Stimulated activated CD4-positive, alpha-beta T cell treated with anti-CD3 and anti-CD28 coated beads, Interleukin-15, amount 100 ng/mL, for 24 hours (primary cell): ENCODE results near the gene ABHD16A.

Experiments
- DNase-seq: peaks from one replicate; pipeline ENCODE4 v3.0.0-alpha.2; 2020

Gene ABHD16A

GRCh38 chr6:31702819-31703716 is at the start of gene ABHD16A:
Gene ABHD16A (minus strand): TSS chr6:31703324. CDS start chr6:31703281, 43 bp downstream.
- peak; percentile 99 for DNase-seq

DNA sequence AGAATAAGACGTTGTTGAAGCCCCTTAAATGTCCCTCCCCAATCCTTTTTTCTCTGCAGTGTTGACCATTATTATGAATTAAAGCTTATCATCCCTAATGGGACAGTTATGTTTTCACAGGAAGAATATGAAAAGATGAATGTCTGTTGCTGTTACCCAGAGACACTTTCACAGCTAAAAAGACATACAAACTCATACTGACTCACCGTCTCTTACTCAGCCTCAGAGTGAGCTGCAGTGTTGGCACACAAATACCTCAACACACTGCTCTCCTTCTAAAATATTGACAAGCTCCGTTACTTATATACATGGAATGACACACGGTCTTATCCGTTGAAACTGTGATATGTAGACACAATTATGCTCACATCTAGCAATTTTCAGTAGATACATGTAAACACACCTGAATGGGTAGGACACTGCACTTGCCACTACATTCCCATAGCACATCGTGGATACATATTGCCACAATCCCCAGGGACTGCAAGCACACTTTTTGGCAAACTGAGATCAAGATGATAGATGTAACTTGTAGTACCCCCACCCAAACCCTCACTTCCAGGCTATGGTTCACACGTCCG is 49.7 kb upstream of the ABHD16A start:
- DNase-seq = no peak

- DNase-seq = no peak
These were observed 47.4 kb upstream of the ABHD16A start for GRCh38 chr6:31750411-31751022.

- no peak for DNase-seq
These were observed 46.3 kb upstream of the ABHD16A start for GRCh38 chr6:31749301-31750036.

- no peak for DNase-seq
These were observed 41.3 kb upstream of the ABHD16A start for GRCh38 chr6:31744422-31744821.

DNA sequence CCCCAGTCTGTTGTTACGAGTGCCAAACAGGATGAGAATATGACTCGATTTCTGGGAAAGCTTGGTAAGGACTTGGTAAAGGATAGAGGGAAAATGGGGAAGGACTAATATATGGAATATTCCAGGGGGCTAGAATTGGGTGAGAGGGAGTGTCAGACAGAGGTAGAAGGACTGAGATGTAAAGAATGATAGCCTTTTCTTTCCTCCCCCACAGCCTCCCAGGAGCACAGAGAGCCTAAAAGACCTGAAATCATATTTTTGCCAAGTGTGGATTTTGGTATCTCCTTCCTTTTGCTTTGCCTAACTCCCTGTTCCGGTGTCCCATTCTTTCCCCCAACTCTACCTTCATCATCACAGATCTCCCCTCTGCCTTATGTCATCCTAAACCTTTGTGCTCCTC is 39.8 kb upstream of the ABHD16A start:
- no peak for DNase-seq

- no peak for DNase-seq
These were observed 38.7 kb upstream of the ABHD16A start for GRCh38 chr6:31741815-31742214.

DNA sequence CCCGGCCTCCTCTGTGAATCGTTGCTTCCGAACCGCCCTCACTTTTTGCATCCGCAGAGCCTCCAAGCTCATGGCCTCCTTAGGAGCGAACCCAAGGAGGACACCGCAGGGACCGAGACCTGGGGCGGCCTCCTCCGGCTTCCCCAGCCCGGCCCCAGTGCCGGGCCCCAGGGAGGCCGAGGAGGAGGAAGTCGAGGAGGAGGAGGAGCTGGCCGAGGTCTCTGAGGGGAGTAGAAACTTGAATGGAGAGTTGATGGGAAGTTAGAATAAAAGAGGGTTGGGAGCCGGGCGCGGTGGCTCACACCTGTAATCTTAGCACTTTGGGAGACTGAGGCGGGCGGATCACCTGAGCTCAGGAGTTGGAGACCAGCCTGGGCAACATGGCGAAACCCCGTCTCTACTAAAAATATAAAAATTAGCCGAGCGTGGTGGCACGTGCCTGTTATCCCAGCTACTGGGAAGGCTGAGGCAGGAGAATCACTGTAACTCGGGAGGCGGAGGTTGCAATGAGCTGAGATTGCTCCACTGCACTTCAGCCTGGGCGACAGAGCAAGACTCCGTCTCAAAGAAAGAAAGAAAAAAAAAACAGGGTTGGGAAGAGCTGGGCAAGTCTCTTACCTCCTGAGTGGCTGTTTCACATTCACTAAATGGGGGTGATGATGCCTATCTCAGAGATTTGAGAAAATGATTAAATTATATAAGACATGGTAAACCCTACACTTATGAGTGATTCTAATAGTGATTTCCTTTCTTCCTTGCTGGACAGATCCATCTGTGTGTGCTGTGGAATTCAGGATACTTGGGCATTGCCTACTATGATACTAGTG is 37.5 kb upstream of the ABHD16A start:
- peak; percentile 58 for DNase-seq

DNA sequence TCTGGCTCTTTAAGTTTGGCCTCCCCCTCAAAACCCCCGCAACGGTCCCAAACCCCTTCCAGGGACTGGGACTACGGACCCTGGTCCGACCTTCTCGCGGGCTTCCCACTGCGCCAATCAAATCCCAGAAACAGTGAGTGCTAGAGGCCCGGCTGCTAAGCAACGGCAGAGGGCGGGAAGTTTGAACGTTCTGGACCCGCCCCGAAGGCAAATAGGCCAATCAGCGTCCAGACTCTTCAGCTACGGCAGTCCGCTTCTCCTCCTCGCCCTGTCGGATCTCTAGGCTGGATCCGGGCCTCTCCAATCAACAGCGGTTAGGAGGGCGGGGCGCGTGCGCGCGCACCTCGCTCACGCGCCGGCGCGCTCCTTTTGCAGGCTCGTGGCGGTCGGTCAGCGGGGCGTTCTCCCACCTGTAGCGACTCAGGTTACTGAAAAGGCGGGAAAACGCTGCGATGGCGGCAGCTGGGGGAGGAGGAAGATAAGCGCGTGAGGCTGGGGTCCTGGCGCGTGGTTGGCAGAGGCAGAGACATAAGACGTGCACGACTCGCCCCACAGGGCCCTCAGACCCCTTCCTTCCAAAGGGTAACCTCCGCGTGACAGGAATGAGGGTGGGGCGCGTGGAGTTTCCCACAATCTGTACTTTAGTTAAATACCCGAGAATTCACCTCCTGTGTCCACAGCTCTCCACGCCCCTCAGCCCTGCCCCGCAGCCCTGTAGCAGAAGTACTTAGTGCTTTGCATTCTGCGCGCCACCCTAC is 36.7 kb upstream of the ABHD16A start, which contains the start of gene MSH5:
Gene MSH5 (plus strand): TSS at position 367 of the 758 bp plus-strand sequence. CDS start 462 bp downstream, outside the sequence.
- DNase-seq = peak; percentile 98

- peak; percentile 79 for DNase-seq
These were observed 35.2 kb upstream of the ABHD16A start for GRCh38 chr6:31737991-31738979.

GRCh38 chr6:31737315-31737990 is 34.3 kb upstream of the ABHD16A start:
- no peak for DNase-seq

- DNase-seq = no peak
These were observed 33.7 kb upstream of the ABHD16A start for GRCh38 chr6:31736768-31737314.

DNA sequence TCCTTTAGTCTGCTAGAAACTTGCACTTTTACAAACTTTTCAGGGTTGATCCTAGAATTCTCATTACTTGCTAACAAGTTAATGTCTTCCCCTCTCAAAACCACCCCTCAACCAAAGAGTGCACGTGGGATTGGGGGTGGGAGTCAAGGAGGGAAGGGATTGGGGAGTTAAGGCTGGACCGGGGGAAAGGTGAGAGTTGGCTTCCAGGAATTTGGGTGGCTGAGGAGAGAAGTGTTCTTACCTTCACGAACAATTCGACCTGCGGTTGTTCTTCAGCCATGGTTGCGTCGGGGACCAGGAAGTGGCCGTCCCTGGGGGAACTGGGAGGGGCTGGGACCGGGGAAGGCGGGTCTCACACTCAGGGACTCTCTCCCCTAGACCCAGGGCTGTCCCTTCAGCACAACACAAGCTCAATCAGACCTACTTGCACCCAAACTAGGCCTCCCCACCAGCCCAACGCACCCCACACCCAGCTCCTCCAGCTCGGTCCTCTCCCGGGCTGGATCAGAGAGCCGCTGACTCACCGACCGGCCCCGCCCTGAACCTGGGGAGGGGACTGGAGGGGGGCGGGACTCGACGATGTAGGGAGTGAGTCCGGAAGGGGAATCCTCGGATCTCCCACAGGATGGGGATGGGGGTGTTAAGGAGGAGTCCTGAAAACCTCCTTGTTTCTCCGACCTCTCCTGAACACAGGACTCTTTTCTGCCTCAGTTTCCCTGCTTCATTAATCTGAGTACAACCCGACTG is 33.1 kb upstream of the ABHD16A start, which contains the start of gene CLIC1:
Gene CLIC1 (minus strand): TSS at position 510 of the 747 bp plus-strand sequence. CDS start 230 bp downstream, at position 280.
- peak; percentile 91 for DNase-seq

DNA sequence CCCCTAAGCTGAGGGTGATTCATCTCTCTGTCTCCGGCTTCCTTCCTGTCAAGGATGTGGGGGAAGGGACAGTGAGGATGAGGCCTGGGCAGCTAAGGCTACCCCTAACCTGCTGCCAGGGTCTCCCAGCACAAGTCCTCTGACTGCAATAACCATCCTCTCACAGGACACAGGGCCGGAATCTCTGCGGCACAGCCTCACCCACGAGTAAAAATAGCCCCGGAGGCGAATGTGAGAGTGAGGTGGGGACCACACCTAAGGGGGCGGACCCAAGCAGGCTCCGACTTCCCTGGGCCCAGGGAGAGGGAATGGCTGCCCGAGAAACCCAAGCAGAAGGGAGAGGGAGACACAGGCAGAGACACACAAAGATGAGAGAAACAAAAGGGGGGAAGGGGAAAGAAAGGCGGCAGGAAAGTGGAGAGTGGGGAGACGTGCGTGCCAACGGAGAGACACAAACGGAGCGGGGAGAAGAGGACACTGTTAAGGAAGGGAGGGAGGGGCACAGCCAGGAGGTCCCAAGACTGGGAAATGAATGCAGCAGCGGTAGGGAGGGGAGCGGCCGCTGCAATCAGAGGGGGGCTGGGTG is 31.8 kb upstream of the ABHD16A start:
- peak; percentile 69 for DNase-seq

GRCh38 chr6:31734247-31734820 is 31.2 kb upstream of the ABHD16A start:
- DNase-seq = no peak

DNA sequence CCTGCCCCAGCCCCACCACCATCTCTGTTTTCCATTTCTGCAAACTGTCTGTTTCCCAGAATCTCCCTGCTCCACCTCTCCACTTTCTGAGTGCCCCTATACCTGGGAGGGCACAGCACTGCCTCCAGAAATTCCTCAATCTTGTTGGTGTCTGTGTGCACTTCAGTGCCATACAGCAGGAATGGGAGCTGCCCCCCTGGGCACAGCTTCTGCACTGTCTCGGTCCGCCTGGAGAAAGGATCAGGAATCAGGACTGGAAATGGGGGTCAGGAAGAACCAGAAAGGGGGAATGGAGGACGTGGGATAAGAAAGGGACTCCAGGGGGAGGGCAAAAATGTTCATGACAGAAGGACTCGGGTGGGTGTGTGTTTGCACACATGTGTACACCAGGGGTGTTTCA is 30.6 kb upstream of the ABHD16A start:
- DNase-seq = no peak

DNA sequence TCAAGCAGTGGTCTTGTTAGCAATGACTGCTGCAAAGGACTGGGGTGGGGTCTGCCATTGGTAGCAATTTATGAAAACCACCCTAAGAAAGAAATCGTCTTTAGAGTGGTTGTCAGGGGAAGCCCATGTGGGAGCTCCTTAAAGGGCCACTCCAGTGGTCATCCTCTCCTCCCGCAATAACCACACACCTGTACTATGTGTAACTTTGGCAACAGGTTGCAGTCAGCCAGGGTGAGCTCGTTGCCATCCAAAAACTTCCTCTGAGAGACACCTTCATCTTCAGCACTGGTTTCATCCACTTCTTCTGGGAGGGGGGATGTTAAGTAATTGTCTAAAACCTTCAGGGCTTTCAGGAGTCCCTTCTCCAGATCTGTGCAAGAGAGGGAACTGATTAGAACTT is 28.9 kb upstream of the ABHD16A start:
- DNase-seq = no peak
